SK-MEL-5 (cell line): ENCODE results near the gene GRIA1. TPM values are rescaled to one million over a fixed set of nuclear protein-coding genes. Genes with fewer than 3 reads are reported as not detected.
A peak's percentile ranks its signal among the peaks of the same experiment; 100 is the strongest.

ENCODE experiments used
- DNase-seq: peaks from one replicate; pipeline ENCODE4 v3.0.0-alpha.2; 2016; ENCODE audit warnings: low read depth, low spot score
- in situ Hi-C: cut with HindIII; loops from 2 replicates; pipeline ENCODE4 v1.10.0; 2016; ENCODE audit warnings: low sequenced_read_pairs, high pct_unique_total_duplicates, low pct_unique_long_range_greater_than_20kb
- total RNA-seq: library from RNA; depleted of rRNA; stranded (reverse); fragments of >200 nt; shearing (Covaris generic); gene quantifications from 2 replicates; pipeline ENCODE4 v1.2.3, GENCODE V29; 2014

Gene GRIA1
- total RNA-seq, 1 experiment from 2014 or later = not detected

DNA sequence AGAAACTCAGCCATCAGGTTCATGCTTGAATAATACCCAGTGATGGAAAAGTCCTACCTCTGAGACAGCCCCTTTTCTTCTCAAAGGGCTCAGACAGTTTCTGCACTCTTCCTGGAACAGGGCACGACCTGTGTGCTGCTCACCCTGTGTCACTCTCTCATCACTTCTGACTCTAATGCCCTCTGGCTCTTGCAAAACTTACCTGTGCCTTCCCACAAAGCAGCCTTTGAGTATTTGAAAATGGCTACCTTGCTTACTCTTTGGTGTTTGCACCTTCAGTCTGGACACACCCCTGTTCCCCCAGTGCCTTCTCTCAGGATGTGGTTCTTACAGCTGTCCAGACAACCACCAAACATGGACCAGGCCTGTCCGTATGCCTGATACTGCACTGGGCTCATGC lies 171.4 kb downstream of the GRIA1 start:
- in situ Hi-C loops = no loop called here
- no peak for DNase-seq

DNA sequence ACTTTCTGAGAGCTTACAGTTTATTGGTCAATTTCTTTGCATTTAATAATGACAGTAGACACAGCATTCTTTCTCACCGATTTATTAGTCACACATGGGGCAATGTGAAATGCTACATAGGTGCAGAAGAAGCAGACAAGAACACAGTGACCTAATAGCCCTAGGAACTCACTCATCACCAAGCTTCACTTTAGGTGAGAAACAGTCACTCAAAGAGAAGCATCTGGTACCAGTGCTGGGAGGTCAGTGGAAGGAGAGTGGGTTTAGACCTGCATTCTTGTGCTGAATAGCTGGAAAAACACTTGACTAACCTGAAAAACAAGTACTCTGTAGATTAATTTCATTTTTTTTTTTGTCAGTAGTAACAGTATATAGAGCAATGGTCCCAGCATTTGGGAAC lies 179.6 kb downstream of the GRIA1 start:
- no peak for DNase-seq
- in situ Hi-C loops = no loop called here

DNA sequence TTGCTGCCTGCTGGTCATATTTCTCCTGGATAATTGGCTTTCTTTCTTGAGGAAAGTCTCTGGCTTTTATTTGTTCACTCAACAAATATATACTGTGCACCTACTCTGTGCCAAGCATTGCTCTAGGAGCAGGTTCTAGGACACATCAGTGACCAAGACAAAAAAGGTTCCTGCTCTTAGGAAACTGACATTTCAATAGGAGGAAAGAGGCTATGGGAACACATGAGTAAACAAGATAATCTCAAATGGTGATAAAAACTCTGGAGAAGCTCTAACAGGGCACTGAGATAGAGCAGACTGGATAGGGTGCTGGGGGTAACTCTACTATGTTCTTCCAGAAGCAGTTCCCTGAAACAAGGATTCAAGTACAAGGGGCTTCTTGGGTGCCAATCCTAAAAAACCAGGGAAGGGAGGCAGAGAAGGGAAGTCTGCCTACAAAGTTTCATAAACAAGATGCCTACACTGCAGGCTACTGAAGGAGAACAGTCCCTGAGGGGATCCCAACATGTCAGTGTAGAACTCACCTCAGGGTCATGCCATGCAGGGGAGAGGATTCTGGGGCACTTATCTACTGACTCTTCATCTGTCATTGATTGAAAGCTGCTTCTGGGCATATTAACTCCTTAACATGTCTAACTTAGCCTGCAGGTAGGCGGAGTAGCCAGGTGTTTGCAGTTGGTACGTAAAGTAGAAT lies 181.3 kb downstream of the GRIA1 start:
- in situ Hi-C loops = no loop called here
- DNase-seq = no peak

DNA sequence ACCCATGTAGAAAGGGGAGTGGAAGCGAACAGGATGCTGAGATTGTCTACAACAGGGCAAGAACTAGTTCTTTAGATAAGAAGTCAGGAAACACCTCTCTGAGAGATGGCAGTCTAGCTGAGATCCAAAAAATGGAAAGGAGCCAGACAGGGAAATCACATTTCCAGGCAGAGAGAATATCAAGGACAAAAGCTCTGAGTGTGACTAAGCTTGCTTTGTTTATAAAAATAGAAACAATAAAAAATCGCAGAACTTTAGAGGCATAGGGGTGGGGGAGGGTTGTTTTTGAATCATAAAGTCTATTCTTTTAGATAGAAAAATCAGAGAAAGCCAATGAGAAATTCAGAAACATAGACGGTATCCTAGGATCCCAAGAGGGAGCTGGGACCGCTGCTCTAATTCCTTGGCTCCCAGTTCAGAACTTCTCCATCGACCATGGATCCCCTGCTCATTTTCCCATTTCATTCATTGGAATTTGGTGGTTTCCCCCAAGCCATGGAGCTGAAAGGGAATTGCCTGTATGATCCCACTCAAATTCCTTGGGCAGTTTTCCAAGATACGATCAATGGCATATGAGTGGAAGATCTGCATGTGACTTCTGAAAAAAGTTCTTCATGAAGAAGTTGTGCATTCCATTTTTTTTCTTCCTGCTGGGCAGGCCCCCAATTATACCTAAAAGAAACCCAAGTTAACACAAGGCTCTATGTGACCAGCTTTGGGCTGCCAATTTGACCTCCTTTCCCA lies 182.0 kb downstream of the GRIA1 start:
- in situ Hi-C loops = no loop called here

DNA sequence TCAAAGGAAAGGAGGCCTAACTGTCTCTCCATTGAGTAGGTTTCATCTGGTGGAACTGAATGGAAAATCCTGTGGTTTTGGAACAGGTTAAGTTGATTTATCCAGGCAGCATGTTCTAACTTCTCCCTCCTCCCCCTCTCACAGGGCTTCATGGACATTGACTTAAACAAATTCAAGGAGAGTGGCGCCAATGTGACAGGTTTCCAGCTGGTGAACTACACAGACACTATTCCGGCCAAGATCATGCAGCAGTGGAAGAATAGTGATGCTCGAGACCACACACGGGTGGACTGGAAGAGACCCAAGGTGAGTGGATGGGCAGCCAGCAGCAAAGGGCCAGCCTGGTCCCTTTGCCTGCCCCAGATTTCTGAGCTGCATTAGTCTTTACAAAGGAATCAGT lies 183.9 kb downstream of the GRIA1 start:
- in situ Hi-C loops = no loop called here
- no peak for DNase-seq

More for the DNA sequence above, 182.0 kb downstream of the GRIA1 start:
- no peak for DNase-seq

DNA sequence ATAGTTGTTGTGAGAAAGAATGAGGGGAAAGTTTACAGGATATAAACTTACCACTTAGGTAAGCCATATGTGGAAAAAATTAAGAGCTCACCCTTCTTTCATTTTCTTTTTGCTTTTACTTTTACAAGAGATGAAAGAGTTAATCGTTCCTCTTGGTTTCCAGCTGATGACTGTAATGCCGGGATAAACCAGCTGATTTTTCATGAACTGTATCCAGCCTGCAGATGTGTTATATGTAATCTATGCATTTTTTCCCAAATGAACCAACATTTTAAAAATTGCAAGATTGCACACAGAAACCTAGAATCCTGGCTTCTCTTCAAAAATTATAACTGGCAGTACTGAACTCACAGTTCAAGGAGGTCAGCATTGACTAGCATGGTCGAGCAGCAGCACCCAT lies 185.9 kb downstream of the GRIA1 start:
- in situ Hi-C loops = no loop called here
- no peak for DNase-seq

DNA sequence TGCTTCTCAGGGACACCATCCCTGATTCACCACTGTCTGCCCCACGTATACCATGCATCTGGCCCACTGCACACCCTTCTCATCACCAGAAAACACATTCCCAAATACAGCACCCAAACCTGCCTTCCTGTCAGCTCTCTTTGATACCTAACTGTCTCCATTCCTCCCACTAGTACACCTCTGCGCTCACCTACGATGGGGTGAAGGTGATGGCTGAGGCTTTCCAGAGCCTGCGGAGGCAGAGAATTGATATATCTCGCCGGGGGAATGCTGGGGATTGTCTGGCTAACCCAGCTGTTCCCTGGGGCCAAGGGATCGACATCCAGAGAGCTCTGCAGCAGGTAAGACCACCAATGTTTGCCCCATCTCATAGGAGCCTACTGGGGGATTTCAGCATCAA lies 186.4 kb downstream of the GRIA1 start:
- in situ Hi-C loops = no loop called here
- no peak for DNase-seq

DNA sequence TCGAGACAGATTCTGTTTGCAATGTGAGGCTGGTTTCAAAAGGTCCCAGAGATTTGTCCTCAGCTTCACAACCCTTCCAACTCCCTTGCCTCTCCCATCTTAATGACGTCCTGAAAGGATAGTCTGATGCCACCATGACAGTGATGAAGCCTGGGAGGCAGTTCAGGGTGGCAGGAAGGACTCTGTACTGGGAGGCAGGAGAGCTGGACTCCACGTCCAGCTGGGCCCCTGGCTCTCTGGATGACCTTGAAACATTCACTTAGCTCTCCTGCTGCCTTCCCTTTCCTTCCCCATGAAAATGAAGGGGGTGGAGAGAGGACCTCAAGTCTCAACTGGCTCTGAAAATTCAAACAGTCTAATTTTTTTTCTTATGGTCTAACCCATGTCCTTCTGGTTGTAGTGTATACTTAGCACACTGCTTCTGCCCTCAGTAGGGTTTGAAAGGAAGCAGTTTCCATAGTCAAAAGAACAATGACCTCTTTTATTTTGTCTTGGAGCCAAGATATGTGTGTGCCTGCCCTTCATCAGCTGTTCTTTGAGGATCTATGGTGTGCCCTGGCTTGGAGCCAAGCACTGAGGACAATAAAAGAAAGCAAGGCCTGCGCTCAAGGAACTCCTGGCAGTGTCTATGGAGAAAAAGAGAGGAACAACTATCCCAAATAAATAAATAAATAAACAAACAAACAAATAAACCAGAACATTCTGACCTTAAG lies 188.3 kb downstream of the GRIA1 start:
- peak; percentile 33 for DNase-seq
- in situ Hi-C loops = no loop called here

DNA sequence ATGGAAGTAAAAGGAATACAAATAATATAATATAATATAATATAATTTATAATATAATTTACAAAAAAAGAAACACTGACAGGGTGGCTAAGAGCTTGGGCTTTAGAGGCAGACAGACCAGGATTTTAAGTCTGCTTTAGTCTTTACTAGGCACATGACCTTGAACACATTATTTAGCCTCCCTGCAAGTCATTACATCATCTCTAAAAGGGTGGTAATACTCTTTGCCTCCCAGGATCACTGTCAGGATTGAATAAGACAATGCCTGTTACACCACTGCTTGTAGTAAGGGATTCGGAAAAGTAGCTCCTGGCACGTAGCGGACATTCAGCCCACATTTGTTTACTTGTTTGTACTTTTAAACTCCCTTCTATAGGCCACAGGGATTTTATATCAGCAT lies 199.8 kb downstream of the GRIA1 start:
- DNase-seq = no peak
- in situ Hi-C loops = no loop called here

DNA sequence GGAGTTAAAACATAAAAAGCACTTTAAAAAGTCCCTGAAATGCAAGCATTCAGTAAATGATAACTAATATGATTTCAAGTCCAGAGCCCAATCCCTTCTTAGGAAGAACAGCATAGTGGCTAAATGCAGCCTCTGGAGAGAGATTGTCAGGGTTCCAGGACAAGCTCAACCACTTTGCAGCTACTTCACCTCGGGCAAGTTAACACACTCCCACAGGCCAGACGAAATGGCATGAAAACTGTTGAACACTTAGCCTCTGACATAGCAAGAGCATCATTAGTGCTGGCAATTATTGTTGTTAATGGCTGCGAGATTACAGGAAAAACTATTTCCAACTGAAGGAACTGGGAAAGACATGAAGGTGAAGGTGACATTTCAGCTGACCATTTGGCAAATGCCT lies 205.8 kb downstream of the GRIA1 start:
- in situ Hi-C loops = no loop called here
- no peak for DNase-seq

DNA sequence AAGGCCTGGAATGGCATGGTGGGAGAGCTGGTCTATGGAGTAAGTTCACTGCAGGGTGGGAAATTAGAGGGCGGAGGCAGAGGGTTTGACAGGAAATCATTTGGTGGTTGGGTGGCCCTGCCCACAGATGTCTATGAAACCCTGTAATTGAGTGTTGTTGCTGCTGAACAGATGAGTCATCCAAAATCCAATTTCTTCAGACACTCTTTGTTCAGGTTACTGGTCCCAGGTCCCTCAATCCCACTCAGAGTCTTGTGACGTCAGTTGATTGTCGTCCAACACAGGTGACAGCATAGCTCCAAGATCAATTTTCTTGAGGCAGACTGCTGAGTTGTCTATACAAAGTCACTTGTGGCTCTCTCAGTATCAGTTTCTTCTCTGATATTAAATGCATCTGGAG lies 208.6 kb downstream of the GRIA1 start:
- no peak for DNase-seq
- in situ Hi-C loops = no loop called here

DNA sequence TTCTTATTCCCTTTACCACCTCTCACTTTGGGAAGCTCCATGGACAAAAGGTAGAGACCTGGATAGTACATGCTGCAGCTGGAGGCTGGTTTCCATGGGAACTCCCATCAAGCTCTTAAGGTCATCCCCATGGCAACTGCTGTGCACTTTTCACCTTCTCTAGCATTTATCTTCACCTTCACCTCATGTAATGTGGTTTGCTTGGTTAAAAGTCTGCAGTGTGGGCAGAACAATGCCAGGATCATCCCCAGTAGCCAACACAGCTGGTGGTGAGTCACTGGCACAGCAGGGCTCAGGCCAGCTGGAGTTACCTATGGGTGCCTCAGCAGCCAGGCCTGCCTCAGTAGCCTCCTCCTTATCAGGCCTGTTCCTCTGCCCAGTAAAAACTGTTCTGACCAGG lies 210.5 kb downstream of the GRIA1 start:
- in situ Hi-C loops = no loop called here
- no peak for DNase-seq

DNA sequence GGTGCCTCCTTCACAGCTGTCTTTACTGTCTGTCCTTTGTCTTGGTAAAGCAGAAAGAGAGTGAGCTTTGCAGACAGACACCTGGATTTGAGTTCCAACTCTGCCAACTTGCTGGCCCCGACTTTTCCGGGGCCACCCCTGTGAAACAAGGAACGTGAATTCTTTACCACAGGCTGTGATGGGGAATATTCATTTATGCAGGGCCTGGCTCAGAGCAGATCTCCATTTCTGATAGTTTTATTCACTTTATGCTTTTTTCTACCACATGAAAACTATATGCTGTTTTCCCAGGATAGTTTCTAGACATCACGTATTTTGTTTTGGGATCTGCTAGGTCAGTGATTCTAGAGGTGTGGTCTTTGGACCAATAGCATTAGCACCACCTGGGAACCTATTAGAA lies 211.8 kb downstream of the GRIA1 start:
- DNase-seq = no peak
- in situ Hi-C loops = no loop called here

DNA sequence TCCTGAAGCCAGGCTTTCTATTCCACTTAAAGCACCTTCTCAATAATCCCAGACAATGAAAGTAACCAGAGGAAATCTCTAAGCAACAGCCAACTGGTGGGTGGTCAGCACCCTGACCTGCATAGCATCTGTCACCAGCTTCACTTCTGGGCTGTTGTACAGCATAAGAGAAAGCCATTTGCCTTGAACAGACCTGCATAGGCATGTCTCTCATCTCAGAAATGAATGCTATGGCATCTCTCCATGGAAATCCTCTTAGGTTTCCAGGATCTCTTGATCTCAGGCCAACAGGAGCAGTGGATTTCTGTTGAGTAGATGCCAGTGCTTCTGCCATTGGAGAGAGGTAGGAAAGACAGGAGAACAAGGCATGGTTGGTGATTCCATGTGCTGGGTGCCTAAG lies 213.6 kb downstream of the GRIA1 start:
- no peak for DNase-seq
- in situ Hi-C loops = no loop called here

DNA sequence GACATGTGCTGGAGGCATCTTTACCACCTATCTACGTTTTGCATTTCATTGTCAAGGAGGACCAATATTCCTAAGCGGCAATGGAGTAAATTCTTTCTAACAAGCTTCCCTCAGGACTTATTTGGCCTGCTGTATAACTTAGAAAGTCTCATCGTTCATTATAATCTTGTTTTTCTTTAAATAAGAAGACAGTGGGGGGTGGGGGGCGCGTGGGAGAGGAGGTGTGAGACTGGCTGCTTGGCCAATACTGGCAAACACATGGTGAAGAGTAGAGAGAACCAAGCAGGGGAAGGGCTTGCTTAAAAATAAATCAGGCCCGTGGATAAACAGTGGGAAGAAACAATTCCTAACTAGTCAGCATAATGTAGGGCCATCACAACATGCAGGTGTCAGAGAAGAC lies 217.2 kb downstream of the GRIA1 start:
- no peak for DNase-seq
- in situ Hi-C loops = no loop called here

DNA sequence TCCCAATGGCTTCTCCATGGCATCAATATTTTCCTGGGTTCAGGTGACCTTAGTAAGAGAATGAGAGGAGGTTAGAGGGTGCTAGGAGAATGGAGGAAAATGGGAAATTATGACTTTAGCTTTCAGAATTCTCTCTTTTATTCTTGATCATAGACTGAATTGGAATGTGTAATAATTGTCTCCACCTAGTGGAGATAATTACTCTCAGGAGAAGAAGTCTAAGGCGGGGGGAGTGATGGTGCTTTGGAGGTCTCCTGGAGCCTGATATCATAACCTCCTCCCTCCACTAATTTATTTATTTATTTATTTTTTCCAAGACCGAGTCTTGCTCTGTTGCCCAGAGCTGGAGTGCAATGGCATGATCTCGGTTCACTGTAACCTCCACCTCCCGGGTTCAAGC lies 221.3 kb downstream of the GRIA1 start:
- no peak for DNase-seq
- in situ Hi-C loops = no loop called here

DNA sequence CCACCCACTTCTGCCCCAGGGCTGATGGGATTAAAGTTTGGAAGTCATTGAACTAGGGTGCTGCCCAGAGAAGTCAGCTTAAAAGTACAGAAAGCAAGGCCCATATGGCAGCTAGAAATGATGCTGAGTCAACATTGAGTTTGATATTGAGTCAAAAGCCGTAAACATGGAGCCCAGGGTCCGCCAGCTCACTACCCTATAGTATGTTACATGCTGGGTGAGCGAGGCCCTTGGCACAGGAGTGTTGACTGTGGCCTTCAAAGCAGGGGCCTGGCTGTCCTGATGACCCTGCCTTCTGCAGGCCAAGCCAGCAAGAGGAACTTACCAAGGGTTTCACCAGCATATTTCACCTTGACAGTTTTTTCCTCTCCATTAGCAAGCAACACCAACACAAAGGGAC lies 222.5 kb downstream of the GRIA1 start:
- DNase-seq = no peak
- in situ Hi-C loops = no loop called here

DNA sequence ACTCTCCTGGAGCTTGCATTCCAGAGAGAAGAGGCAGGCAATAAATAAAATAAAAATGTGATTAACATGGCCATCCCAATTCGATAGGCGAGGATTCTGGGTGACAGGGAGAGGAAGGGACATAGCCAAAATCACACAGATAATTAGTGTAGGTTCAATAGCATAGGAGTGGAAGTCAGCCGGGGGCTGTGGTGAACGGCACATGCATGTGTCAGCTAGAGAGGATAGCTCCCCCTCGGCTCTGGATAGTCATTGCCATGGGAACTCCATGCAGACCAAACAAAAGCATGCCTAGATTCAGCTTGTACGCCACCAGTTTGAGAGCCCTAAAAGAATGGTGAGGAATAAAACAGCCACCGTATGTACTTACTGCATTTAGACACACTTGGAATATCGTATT lies 223.5 kb downstream of the GRIA1 start:
- in situ Hi-C loops = no loop called here
- DNase-seq = no peak

DNA sequence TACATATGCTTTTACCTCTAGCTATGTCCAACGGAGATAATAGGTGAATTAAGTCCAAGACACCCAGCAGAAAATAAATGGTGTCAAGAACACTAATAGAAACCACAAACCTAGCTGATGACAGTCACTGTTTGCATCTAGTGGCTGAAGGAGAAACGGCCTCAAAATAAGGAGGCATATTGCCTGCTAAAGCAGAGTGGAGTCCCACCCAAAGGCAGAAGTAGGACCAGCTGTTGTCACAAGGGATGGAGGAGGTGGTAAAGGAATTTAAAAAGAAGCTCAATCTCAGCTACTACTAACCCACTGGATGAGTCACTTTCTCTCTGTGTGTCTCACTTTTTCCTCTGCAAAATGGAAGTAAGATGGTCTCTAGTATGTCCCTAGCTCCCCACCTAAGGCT lies 224.3 kb downstream of the GRIA1 start:
- in situ Hi-C loops = no loop called here
- no peak for DNase-seq
